ENCODE measurements around the gene CFAP410.
"Not testable (repeated sequence)": the region's sequence is repeated elsewhere in the genome, so short reads cannot be mapped to it uniquely, and the experiment has no call there.

DNA sequence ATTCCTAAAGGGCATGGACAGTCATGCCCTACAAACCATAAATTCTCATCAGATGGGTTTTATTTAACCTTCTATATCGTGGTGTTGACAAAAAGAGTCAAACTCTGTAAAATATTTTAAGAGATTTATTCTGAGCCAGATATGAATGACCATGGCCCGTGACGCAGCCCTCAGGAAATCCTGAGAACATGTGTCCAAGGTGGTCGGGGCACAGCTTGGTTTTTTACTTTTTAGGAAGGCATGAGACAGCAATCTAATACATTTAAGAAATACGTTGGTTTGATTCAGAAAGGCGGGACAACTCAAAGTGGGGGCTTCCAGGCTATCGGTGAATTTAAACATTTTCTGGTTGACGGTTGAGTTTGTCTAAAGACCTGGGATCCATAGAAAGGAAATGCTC is 3.8 kb upstream of the CFAP410 start:
- not testable (repeated sequence) for TF ChIP-seq ZFP30 (CRISPR knock-in tag; IDR thresholded peaks at IDR 0.05); TCF4 (CRISPR knock-in tag; IDR thresholded peaks at IDR 0.05; ENCODE audit: borderline replicate concordance); ISL1 (CRISPR knock-in tag; IDR thresholded peaks at IDR 0.05); ZNF565 (CRISPR knock-in tag; conservative IDR thresholded peaks at IDR 0.05; ENCODE audit: low read depth)
- TF ChIP-seq, protein P1, sequence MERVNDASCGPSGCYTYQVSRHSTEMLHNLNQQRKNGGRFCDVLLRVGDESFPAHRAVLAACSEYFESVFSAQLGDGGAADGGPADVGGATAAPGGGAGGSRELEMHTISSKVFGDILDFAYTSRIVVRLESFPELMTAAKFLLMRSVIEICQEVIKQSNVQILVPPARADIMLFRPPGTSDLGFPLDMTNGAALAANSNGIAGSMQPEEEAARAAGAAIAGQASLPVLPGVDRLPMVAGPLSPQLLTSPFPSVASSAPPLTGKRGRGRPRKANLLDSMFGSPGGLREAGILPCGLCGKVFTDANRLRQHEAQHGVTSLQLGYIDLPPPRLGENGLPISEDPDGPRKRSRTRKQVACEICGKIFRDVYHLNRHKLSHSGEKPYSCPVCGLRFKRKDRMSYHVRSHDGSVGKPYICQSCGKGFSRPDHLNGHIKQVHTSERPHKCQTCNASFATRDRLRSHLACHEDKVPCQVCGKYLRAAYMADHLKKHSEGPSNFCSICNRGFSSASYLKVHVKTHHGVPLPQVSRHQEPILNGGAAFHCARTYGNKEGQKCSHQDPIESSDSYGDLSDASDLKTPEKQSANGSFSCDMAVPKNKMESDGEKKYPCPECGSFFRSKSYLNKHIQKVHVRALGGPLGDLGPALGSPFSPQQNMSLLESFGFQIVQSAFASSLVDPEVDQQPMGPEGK (CRISPR knock-in tag; IDR thresholded peaks at IDR 0.05; ENCODE audit: borderline replicate concordance), result not testable (repeated sequence)
